K562 (cell line): ENCODE measurements around the gene HBQ1. TPM values are rescaled to one million over a fixed set of nuclear protein-coding genes. Genes with fewer than 3 reads are reported as not detected.
A peak's percentile ranks its signal among the peaks of the same experiment; 100 is the strongest.

Experiments used
- ARID3A ChIP-seq: IDR thresholded peaks from 2 replicates; pipeline ENCODE4 v1.6.1; 2012; ENCODE audit warnings: low read depth, low read length, improper control_type of control experiment, borderline replicate concordance
- CAMTA2 ChIP-seq: fragments of 250-450 bp; sonication (Bioruptor Pico); conservative IDR thresholded peaks from 2 replicates; pipeline ENCODE4 v1.5.1; 2022
- ESRRB ChIP-seq: fragments of 250-450 bp; sonication (Bioruptor Pico); IDR thresholded peaks from 2 replicates; pipeline ENCODE4 v1.5.0; 2020; ENCODE audit warnings: mild to moderate bottlenecking, moderate library complexity, borderline replicate concordance
- HDGF ChIP-seq: fragments of 450-650 bp; IDR thresholded peaks from 2 replicates; pipeline ENCODE4 v1.6.1; 2016
- HMG20B ChIP-seq: fragments of 250-450 bp; sonication (Bioruptor Pico); IDR thresholded peaks from 2 replicates; pipeline ENCODE4 v1.5.0; 2021; ENCODE audit warnings: mild to moderate bottlenecking
- KLF16 ChIP-seq: IDR thresholded peaks from 2 replicates; pipeline ENCODE4 v1.6.1; 2016; ENCODE audit warnings: antibody characterized with exemption
- MIER1 ChIP-seq: fragments of 450-650 bp; IDR thresholded peaks from 2 replicates; pipeline ENCODE4 v1.6.1; 2016; ENCODE audit warnings: antibody characterized with exemption, mild to moderate bottlenecking, low read depth
- NCOA4 ChIP-seq: fragments of 450-650 bp; IDR thresholded peaks from 2 replicates; pipeline ENCODE4 v1.6.1; 2018; ENCODE audit warnings: mild to moderate bottlenecking; ENCODE audit not compliant: partially characterized antibody
- NUFIP1 ChIP-seq: fragments of 450-650 bp; IDR thresholded peaks from 2 replicates; pipeline ENCODE4 v1.6.1; 2018; ENCODE audit not compliant: partially characterized antibody
- REST ChIP-seq, 2 experiments: fragments of 450-650 bp; formaldehyde crosslinking in 1 of 2; IDR thresholded peaks; 2 replicates each; pipeline versions ENCODE4 v1.4.0 to v1.6.1; 2014 to 2020; ENCODE audit warnings: mild to moderate bottlenecking in 2 of 2, borderline replicate concordance in 1 of 2, low read depth in 1 of 2
- SMARCC2 ChIP-seq: fragments of 450-650 bp; IDR thresholded peaks from 2 replicates; pipeline ENCODE4 v1.6.1; 2017; ENCODE audit warnings: antibody characterized with exemption, moderate library complexity, mild to moderate bottlenecking, low read depth
- SRF ChIP-seq, 2 experiments: fragments of 250-450, 450-650 bp in 1 of 2; sonication (Bioruptor Pico) in 1 of 2; sonication (generic) in 1 of 2; formaldehyde crosslinking; IDR thresholded peaks; 2 replicates each; pipeline versions ENCODE4 v1.5.0 to v1.5.1; 2020 to 2022; ENCODE audit warnings: mild to moderate bottlenecking in 1 of 2, missing genetic modification reagents in 1 of 2
- TCF7L2 ChIP-seq: fragments of 150-350 bp; IDR thresholded peaks from 2 replicates; pipeline ENCODE4 v1.6.1; 2016; ENCODE audit warnings: low read depth, mild to moderate bottlenecking, low read length, moderate library complexity
- ZNF134 ChIP-seq: fragments of 250-450 bp; sonication (Bioruptor Pico); conservative IDR thresholded peaks from 2 replicates; pipeline ENCODE4 v1.4.0; 2020
- ZNF232 ChIP-seq: sonication (generic); formaldehyde crosslinking; IDR thresholded peaks from 2 replicates; pipeline ENCODE4 v1.8.0; 2022; ENCODE audit warnings: mild to moderate bottlenecking, missing genetic modification reagents
- ZNF436 ChIP-seq: fragments of 250-450, 450-650 bp; sonication (Bioruptor Pico); formaldehyde crosslinking; IDR thresholded peaks from 2 replicates; pipeline ENCODE4 v1.7.0; 2020; ENCODE audit warnings: mild to moderate bottlenecking
- ZNF512 ChIP-seq: IDR thresholded peaks from 2 replicates; pipeline ENCODE4 v1.6.1; 2016; ENCODE audit warnings: missing genetic modification characterization, missing compliant biosample characterization
- polyA plus RNA-seq, 8 experiments: library from polyadenylated mRNA; depleted of rRNA in 4 of 8; stranded (reverse) in 5 of 8; unstranded in 3 of 8; fragments of >200 nt; fragmentation: Nextera tagmentation in 2 of 8; fragmentation: Illumina TruSeq in 1 of 8; extraction: Ambion mirVana in 2 of 8; extraction: Trizol in 1 of 8; gene quantifications; 2 replicates each; pipeline versions ENCODE4 v1.2.1 to v1.2.3, GENCODE V29; 2011 to 2014; ENCODE audit warnings: inconsistent platforms in 1 of 8, missing spikeins in 1 of 8
- total RNA-seq, 7 experiments: library from RNA; depleted of rRNA in 6 of 7; stranded (reverse); fragments of >200 nt in 6 of 7; fragmentation: Illumina TruSeq in 2 of 7; extraction: Trizol in 2 of 7; gene quantifications; 2 replicates each; pipeline versions ENCODE4 v1.2.1 to v1.2.3, GENCODE V29; 2011 to 2021; ENCODE audit warnings: low replicate concordance in 1 of 7

The HBQ1 gene
- total and polyA plus RNA-seq, 9 of the 15 experiments (the other 6 are each of a cell fraction or from before 2014, with no cell fraction given), result 2.3 to 190 (median 19.8) TPM

- TF ChIP-seq ZNF512 (tag) (no peak), TCF7L2 (no peak), NUFIP1 (peak; percentile 52), HDGF (no peak), KLF16 (no peak), SRF (CRISPR knock-in tag; IDR thresholded peaks at IDR 0.05) (peak in 1 of 2 experiments; percentile 77; a peak in 2 of 4 replicates), ESRRB (no peak), CAMTA2 (CRISPR knock-in tag) (0 out of 2 replicates have a peak, but pooled peaks have one; percentile 21), ZNF232 (peak; percentile 100), ARID3A (no peak), REST (IDR thresholded peaks at IDR 0.05; ENCODE audit: borderline replicate concordance) (no peak; the same call in 1 of the 2 replicates), REST (CRISPR knock-in tag; IDR thresholded peaks at IDR 0.05; ENCODE audit: low read depth) (peak; percentile 66; the same call in 1 of the 2 replicates), HMG20B (no peak), SMARCC2 (no peak), MIER1 (no peak), ZNF134 (CRISPR knock-in tag) (peak; percentile 18; the same call in 1 of the 2 replicates), NCOA4 (no peak), ZNF436 (CRISPR knock-in tag) (no peak)
Measured at GRCh38 chr16:180681-181564, 664 bp downstream of the HBQ1 start (continued).
